Gastroesophageal sphincter (tissue), 4 donors: ENCODE measurements around the gene SLC8A2. TPM values are rescaled to one million over a fixed set of nuclear protein-coding genes. Genes with fewer than 3 reads are reported as not detected.

Source experiments
- ATAC-seq: fragments of 150-250 bp; one replicate; pipeline ENCODE4 v1.9.1; 2016; ENCODE audit warnings: mild to moderate bottlenecking, moderate library complexity
- H3K27ac ChIP-seq, 4 donors: fragments of 200-600 bp; sonication (generic) in 3 of 4; 1 replicate in 3 of 4; 2 replicates in 1 of 4; pipeline ENCODE4 v1.5.1; 2016 to 2019
- H3K27me3 ChIP-seq: fragments of 200-600 bp; sonication (generic); one replicate; pipeline ENCODE4 v1.5.1; 2019
- H3K36me3 ChIP-seq, 2 donors: fragments of 200-600 bp; sonication (generic); one replicate each; pipeline ENCODE4 v1.5.1; 2019; ENCODE audit warnings: control low read depth in 1 of 2
- H3K4me1 ChIP-seq, 3 donors: fragments of 200-600 bp; sonication (generic); 1 replicate in 2 of 3; 2 replicates in 1 of 3; pipeline ENCODE4 v1.5.1; 2016 to 2019; ENCODE audit warnings: control low read depth in 2 of 3
- H3K4me3 ChIP-seq, 2 donors: fragments of 200-600 bp; sonication (generic); one replicate each; pipeline ENCODE4 v1.5.1; 2019; ENCODE audit warnings: mild to moderate bottlenecking in 1 of 2, moderate library complexity in 1 of 2
- H3K9me3 ChIP-seq, 3 donors: fragments of 200-600 bp; sonication (generic); one replicate each; pipeline ENCODE4 v1.5.1; 2017 to 2019; ENCODE audit warnings: control low read depth in 2 of 3
- EP300 ChIP-seq: sonication (generic); formaldehyde crosslinking; IDR thresholded peaks from one replicate; pipeline ENCODE4 v1.6.1; 2017; ENCODE audit warnings: antibody characterized with exemption, mild to moderate bottlenecking
- POLR2A ChIP-seq, 2 donors: fragments of 450-650 bp; IDR thresholded peaks; one replicate each; pipeline ENCODE4 v1.6.1; 2017; ENCODE audit warnings: antibody characterized with exemption in 2 of 2, mild to moderate bottlenecking in 2 of 2, moderate library complexity in 1 of 2
- POLR2AphosphoS5 ChIP-seq: sonication (generic); formaldehyde crosslinking; IDR thresholded peaks from one replicate; pipeline ENCODE4 v1.6.1; 2017; ENCODE audit warnings: antibody characterized with exemption
- WGBS, 2 donors: methylation state at CpG; one replicate each; pipeline ENCODE4 v1.1.5; 2018; ENCODE audit warnings: low coverage in 1 of 2; 5-methylcytosine and 5-hydroxymethylcytosine counted together
- total RNA-seq, 4 donors: library from RNA; depleted of rRNA; stranded (reverse); fragments of >200 nt; gene quantifications; one replicate each; pipeline ENCODE4 v1.1.0, GENCODE V29; 2016
- TF ChIP-seq, protein P1 (sequence below), 4 experiments: fragments of 200-600 bp in 2 of 4; fragments of 450-650 bp in 2 of 4; sonication (generic) in 1 of 4; IDR thresholded peaks; one replicate each; pipeline ENCODE4 v1.5.1; 2017 to 2019; ENCODE audit warnings: antibody characterized with exemption in 4 of 4, mild to moderate bottlenecking in 2 of 4, moderate library complexity in 2 of 4

Gene SLC8A2
- total RNA-seq, 4 donors from 2014 or later, result 6.5 to 19.9 (median 9.5) TPM

GRCh38 chr19:47511681-47512080, 40.0 kb upstream of the SLC8A2 start:
- no peaks in the 10 kb centered on the region for H3K9me3 ChIP-seq
- no peak for ATAC-seq
- H3K4me3 ChIP-seq, result peak overlapping the region in 1 of 2 donors; percentile 97
- H3K36me3 ChIP-seq, result peaks cover 0 to 2% of the 10 kb centered on the region in 2 donors
- H3K27me3 ChIP-seq, result no peaks in the 10 kb centered on the region
- H3K27ac ChIP-seq, result peak overlapping the region in 3 of 4 donors; percentile 80 to 99 (median 98)
- H3K4me1 ChIP-seq, result peaks cover 7 to 83% (median 63%) of the 10 kb centered on the region in 3 donors
- 69 to 72% methylated on average over 3 to 6 of the region's 7 CpGs for WGBS, 2 donors
- TF ChIP-seq POLR2AphosphoS5 (peak; percentile 19), EP300 (no peak), POLR2A (IDR thresholded peaks at IDR 0.05) (no peak)
- TF ChIP-seq, protein P1, sequence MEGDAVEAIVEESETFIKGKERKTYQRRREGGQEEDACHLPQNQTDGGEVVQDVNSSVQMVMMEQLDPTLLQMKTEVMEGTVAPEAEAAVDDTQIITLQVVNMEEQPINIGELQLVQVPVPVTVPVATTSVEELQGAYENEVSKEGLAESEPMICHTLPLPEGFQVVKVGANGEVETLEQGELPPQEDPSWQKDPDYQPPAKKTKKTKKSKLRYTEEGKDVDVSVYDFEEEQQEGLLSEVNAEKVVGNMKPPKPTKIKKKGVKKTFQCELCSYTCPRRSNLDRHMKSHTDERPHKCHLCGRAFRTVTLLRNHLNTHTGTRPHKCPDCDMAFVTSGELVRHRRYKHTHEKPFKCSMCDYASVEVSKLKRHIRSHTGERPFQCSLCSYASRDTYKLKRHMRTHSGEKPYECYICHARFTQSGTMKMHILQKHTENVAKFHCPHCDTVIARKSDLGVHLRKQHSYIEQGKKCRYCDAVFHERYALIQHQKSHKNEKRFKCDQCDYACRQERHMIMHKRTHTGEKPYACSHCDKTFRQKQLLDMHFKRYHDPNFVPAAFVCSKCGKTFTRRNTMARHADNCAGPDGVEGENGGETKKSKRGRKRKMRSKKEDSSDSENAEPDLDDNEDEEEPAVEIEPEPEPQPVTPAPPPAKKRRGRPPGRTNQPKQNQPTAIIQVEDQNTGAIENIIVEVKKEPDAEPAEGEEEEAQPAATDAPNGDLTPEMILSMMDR (IDR thresholded peaks at IDR 0.05), result no peak

- 46% methylated on average over 3 of the region's 6 CpGs; no CpG with 5 or more reads in 1 of the 2 donors for WGBS, 2 donors
- peaks cover 0 to 7% of the 10 kb centered on the region in 2 donors for H3K36me3 ChIP-seq
- H3K27ac ChIP-seq, result peak overlapping the region in 3 of 4 donors; percentile 80 to 99 (median 98)
- TF ChIP-seq, protein P1 (IDR thresholded peaks at IDR 0.05), result no peak
- TF ChIP-seq EP300 (no peak), POLR2A (IDR thresholded peaks at IDR 0.05) (no peak), POLR2AphosphoS5 (no peak)
- no peak for ATAC-seq
- no peaks in the 10 kb centered on the region for H3K9me3 ChIP-seq
- no peaks in the 10 kb centered on the region for H3K27me3 ChIP-seq
- peak overlapping the region in 1 of 2 donors; percentile 22 for H3K4me3 ChIP-seq
- H3K4me1 ChIP-seq, result peaks cover 7 to 88% (median 63%) of the 10 kb centered on the region in 3 donors
Measured at GRCh38 chr19:47511128-47511517, 39.4 kb upstream of the SLC8A2 start.

DNA sequence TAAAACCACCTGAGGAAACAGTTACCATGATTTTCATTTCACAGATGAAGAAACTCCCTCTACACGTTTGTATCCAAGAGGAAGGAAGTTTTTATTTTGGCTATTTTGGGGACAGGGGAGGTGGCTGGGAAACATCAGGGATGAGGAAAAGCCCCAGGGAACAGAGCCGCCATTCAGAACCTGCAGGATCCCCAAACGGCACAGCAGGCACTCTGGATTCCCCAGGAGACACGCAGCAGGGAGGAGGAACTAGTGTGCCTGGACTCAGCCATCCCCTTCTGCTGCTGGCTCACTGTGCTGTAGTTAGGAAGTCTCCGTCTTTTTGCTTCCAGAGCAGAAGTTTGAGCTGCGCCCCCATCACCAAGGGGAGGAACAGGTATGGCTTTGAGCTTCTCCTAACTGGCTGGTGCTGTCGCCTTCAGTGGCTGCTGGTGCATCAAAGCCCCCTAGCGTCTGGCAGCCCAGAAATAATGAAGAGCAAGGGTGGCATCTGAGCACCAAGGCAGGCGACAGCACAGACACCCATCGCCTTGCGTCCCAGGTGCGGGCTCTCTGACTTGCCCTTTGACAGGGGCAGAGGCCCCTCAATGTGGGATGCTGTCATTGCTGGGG, 38.9 kb upstream of the SLC8A2 start:
- Histone ChIP-seq H3K27ac (peak overlapping the region; percentile 7 to 99 (median 89)), H3K4me3 (peak overlapping the region in 1 of 2 donors; percentile 22), H3K4me1 (peaks cover 7 to 85% (median 63%) of the 10 kb centered on the region in 3 donors), H3K36me3 (peaks cover 0 to 11% of the 10 kb centered on the region in 2 donors), H3K9me3 (no peaks in the 10 kb centered on the region), H3K27me3 (no peaks in the 10 kb centered on the region)
- ATAC-seq, result no peak
- WGBS, 2 donors, result 27 to 34% methylated on average over 3 to 6 of the region's 12 CpGs
- TF ChIP-seq, protein P1 (IDR thresholded peaks at IDR 0.05), result no peak
- no peak for TF ChIP-seq EP300

DNA sequence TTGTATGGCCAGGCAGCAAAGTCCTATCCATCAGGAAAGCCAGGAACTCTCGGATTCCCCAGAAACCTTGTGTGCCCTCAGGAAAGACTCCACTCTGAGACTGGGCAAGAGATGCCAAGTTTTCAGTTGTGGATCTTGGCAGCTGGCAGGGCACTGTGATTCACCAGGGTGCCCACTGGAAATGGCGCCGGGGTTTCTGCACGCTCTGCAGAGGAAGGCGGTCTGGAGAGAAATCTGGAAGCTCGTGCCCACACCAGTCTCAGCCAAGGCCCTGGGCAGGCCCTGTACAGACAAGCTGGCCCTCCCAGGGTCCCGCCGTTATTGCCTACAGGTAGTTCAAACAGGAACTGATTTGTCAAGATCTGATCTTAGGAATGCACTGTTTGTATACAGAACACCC, 38.3 kb upstream of the SLC8A2 start:
- TF ChIP-seq, protein P1 (IDR thresholded peaks at IDR 0.05), result no peak
- no peak for TF ChIP-seq POLR2A (IDR thresholded peaks at IDR 0.05)
- no peak for TF ChIP-seq EP300
- peak; percentile 63 for TF ChIP-seq POLR2AphosphoS5
- peaks cover 0 to 17% of the 10 kb centered on the region in 2 donors for H3K36me3 ChIP-seq
- no peak overlapping the region for H3K4me3 ChIP-seq
- no CpG with 5 or more reads among the region's 8 CpGs for WGBS, 2 donors
- peak overlapping the region; percentile 7 to 99 (median 89) for H3K27ac ChIP-seq
- peaks cover 7 to 84% (median 63%) of the 10 kb centered on the region in 3 donors for H3K4me1 ChIP-seq
- no peaks in the 10 kb centered on the region for H3K9me3 ChIP-seq
- no peak for ATAC-seq
- no peaks in the 10 kb centered on the region for H3K27me3 ChIP-seq
